H1 (cell line): ENCODE data around the gene RFFL. TPM values are rescaled to one million over a fixed set of nuclear protein-coding genes. Genes with fewer than 3 reads are reported as not detected.

Source experiments
- TEAD4 ChIP-seq: IDR thresholded peaks from 2 replicates; pipeline ENCODE4 v1.6.1; 2012; ENCODE audit warnings: low read depth, low read length, inconsistent platforms, mixed read lengths
- polyA plus RNA-seq, 7 experiments: library from polyadenylated mRNA; depleted of rRNA in 3 of 7; stranded (reverse) in 5 of 7; unstranded in 2 of 7; fragments of >200 nt in 5 of 7; fragments of 200-250 nt in 2 of 7; gene quantifications; 1 replicate in 5 of 7; 2 replicates in 1 of 7; 4 replicates in 1 of 7; pipeline versions ENCODE4 v1.2.1 to v1.2.3, GENCODE V29; 2011 to 2013; ENCODE audit warnings: missing spikeins in 2 of 7, mixed read lengths in 2 of 7
- total RNA-seq: library from RNA; stranded (reverse); fragmentation: NEBNext Ultra II Directional; extraction: Animal tissue kit (Norgen Biotek cat#: 25700); gene quantifications from 2 replicates; pipeline ENCODE4 v1.2.1, GENCODE V29; 2021
- TF ChIP-seq, protein P1 (sequence below): fragments of 300-600 bp; sonication (generic); IDR thresholded peaks from 2 replicates; pipeline ENCODE4 v1.7.1; 2012; ENCODE audit warnings: low read length, moderate library complexity, mild to moderate bottlenecking, inconsistent platforms; ENCODE audit not compliant: insufficient replicate concordance

Gene RFFL
- total and polyA plus RNA-seq, 2 of the 8 experiments (the other 6 are each of a cell fraction or from before 2014, with no cell fraction given), result 14.0 to 24.5 TPM

DNA sequence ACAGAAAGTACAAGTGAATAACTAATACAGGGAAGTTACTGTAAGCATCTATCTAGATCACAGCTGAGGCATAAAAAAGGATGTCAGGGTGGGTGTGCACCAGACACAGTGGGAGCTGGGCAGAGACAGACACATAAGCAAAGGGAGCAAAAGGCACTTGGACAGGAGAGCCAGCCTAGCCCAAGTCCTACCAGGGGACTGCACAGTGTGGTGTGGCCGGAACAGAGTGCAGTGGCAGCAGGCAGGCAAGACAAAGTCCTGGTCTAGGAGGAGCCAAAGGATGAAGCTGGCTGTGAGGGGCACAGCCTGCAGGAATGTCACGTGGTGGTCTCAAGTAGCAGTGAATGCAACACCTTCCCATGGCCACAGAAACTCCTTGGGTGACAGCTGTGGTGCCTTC lies 34.3 kb upstream of the RFFL start (continued):
- TF ChIP-seq, protein P1, sequence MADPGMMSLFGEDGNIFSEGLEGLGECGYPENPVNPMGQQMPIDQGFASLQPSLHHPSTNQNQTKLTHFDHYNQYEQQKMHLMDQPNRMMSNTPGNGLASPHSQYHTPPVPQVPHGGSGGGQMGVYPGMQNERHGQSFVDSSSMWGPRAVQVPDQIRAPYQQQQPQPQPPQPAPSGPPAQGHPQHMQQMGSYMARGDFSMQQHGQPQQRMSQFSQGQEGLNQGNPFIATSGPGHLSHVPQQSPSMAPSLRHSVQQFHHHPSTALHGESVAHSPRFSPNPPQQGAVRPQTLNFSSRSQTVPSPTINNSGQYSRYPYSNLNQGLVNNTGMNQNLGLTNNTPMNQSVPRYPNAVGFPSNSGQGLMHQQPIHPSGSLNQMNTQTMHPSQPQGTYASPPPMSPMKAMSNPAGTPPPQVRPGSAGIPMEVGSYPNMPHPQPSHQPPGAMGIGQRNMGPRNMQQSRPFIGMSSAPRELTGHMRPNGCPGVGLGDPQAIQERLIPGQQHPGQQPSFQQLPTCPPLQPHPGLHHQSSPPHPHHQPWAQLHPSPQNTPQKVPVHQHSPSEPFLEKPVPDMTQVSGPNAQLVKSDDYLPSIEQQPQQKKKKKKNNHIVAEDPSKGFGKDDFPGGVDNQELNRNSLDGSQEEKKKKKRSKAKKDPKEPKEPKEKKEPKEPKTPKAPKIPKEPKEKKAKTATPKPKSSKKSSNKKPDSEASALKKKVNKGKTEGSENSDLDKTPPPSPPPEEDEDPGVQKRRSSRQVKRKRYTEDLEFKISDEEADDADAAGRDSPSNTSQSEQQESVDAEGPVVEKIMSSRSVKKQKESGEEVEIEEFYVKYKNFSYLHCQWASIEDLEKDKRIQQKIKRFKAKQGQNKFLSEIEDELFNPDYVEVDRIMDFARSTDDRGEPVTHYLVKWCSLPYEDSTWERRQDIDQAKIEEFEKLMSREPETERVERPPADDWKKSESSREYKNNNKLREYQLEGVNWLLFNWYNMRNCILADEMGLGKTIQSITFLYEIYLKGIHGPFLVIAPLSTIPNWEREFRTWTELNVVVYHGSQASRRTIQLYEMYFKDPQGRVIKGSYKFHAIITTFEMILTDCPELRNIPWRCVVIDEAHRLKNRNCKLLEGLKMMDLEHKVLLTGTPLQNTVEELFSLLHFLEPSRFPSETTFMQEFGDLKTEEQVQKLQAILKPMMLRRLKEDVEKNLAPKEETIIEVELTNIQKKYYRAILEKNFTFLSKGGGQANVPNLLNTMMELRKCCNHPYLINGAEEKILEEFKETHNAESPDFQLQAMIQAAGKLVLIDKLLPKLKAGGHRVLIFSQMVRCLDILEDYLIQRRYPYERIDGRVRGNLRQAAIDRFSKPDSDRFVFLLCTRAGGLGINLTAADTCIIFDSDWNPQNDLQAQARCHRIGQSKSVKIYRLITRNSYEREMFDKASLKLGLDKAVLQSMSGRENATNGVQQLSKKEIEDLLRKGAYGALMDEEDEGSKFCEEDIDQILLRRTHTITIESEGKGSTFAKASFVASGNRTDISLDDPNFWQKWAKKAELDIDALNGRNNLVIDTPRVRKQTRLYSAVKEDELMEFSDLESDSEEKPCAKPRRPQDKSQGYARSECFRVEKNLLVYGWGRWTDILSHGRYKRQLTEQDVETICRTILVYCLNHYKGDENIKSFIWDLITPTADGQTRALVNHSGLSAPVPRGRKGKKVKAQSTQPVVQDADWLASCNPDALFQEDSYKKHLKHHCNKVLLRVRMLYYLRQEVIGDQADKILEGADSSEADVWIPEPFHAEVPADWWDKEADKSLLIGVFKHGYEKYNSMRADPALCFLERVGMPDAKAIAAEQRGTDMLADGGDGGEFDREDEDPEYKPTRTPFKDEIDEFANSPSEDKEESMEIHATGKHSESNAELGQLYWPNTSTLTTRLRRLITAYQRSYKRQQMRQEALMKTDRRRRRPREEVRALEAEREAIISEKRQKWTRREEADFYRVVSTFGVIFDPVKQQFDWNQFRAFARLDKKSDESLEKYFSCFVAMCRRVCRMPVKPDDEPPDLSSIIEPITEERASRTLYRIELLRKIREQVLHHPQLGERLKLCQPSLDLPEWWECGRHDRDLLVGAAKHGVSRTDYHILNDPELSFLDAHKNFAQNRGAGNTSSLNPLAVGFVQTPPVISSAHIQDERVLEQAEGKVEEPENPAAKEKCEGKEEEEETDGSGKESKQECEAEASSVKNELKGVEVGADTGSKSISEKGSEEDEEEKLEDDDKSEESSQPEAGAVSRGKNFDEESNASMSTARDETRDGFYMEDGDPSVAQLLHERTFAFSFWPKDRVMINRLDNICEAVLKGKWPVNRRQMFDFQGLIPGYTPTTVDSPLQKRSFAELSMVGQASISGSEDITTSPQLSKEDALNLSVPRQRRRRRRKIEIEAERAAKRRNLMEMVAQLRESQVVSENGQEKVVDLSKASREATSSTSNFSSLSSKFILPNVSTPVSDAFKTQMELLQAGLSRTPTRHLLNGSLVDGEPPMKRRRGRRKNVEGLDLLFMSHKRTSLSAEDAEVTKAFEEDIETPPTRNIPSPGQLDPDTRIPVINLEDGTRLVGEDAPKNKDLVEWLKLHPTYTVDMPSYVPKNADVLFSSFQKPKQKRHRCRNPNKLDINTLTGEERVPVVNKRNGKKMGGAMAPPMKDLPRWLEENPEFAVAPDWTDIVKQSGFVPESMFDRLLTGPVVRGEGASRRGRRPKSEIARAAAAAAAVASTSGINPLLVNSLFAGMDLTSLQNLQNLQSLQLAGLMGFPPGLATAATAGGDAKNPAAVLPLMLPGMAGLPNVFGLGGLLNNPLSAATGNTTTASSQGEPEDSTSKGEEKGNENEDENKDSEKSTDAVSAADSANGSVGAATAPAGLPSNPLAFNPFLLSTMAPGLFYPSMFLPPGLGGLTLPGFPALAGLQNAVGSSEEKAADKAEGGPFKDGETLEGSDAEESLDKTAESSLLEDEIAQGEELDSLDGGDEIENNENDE, result no peak
- TF ChIP-seq TEAD4, result no peak
